Left ventricle myocardium inferior (tissue), 1 donor: ENCODE measurements around the gene HSPA1L. TPM values are rescaled to one million over a fixed set of nuclear protein-coding genes. Genes with fewer than 3 reads are reported as not detected.
"Not testable (repeated sequence)": the region's sequence is repeated elsewhere in the genome, so short reads cannot be mapped to it uniquely, and the experiment has no call there.

Experiments used
- DNase-seq: peaks from one replicate; pipeline ENCODE4 v3.0.0-alpha.2; 2020
- H3K27ac ChIP-seq: fragments of 200-600 bp; replicated peaks from 2 replicates; pipeline ENCODE4 v1.8.0; 2021
- H3K27me3 ChIP-seq: fragments of 200-600 bp; 2 replicates; pipeline ENCODE4 v1.8.0; 2021; ENCODE audit warnings: low read depth
- H3K36me3 ChIP-seq: fragments of 200-600 bp; 2 replicates; pipeline ENCODE4 v1.8.0; 2021
- H3K4me1 ChIP-seq: fragments of 200-600 bp; 2 replicates; pipeline ENCODE4 v1.8.0; 2021
- H3K4me3 ChIP-seq: fragments of 200-600 bp; 2 replicates; pipeline ENCODE4 v1.8.0; 2021; ENCODE audit warnings: mild to moderate bottlenecking, moderate library complexity
- H3K9me3 ChIP-seq: fragments of 200-600 bp; replicated peaks from 2 replicates; pipeline ENCODE4 v1.8.0; 2021
- intact Hi-C: fragments of 100-400 bp; cut with micrococcal nuclease; formaldehyde crosslinking; loops from one replicate; pipeline ENCODE4 v1.11.0; 2022
- total RNA-seq: library from RNA; stranded (reverse); fragmentation: NEBNext Ultra II Directional; extraction: Animal tissue kit (Norgen Biotek cat#: 25700); gene quantifications from one replicate; pipeline ENCODE4 v1.2.1, GENCODE V29; 2021
- TF ChIP-seq, protein P1 (sequence below): fragments of 200-600 bp; IDR thresholded peaks from 2 replicates; pipeline ENCODE4 v1.8.0; 2021; ENCODE audit warnings: antibody characterized with exemption, mild to moderate bottlenecking, borderline replicate concordance
- donor health status: DM: no; HTN: yes; CAD: no; lungs with severe emphysema.

The HSPA1L gene
- total RNA-seq, 1 donor from 2014 or later: 2.2 TPM

DNA sequence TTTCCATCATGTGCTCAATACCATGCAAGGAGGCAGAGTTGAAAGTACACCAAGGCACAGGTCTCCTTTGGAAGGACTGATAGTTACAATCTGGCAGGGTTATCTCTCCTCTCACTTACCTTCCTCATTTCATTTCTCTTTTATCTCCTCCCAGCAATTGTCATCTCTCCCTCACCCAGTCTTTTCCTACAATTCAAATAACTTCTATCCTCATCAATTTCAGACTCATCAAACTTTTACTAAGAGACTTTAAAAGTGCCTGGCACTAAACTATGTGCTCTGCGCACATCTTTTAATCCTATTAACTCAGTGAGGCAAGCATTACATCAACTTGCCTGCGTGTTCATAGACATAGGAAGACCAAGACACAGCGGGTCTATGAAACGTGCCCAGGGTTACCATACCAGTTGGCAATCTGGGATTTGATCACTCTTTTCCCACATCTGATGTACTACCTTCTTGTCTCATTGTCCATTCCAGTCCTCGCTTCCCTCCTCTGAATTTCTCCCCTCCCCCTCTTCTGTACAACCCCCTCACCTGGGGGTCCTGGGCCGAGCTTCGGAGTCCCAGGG lies 20.7 kb downstream of the HSPA1L start:
- intact Hi-C loops: no loop called here
- DNase-seq: no peak
- H3K4me3 ChIP-seq: peak overlapping the region; percentile 99
- TF ChIP-seq, protein P1, sequence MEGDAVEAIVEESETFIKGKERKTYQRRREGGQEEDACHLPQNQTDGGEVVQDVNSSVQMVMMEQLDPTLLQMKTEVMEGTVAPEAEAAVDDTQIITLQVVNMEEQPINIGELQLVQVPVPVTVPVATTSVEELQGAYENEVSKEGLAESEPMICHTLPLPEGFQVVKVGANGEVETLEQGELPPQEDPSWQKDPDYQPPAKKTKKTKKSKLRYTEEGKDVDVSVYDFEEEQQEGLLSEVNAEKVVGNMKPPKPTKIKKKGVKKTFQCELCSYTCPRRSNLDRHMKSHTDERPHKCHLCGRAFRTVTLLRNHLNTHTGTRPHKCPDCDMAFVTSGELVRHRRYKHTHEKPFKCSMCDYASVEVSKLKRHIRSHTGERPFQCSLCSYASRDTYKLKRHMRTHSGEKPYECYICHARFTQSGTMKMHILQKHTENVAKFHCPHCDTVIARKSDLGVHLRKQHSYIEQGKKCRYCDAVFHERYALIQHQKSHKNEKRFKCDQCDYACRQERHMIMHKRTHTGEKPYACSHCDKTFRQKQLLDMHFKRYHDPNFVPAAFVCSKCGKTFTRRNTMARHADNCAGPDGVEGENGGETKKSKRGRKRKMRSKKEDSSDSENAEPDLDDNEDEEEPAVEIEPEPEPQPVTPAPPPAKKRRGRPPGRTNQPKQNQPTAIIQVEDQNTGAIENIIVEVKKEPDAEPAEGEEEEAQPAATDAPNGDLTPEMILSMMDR: no peak
- H3K27me3 ChIP-seq: no peaks in the 10 kb centered on the region
- peak overlapping the region; percentile 99 for H3K27ac ChIP-seq
- H3K4me1 ChIP-seq: peaks cover 21% of the 10 kb centered on the region
- peaks cover 27% of the 10 kb centered on the region for H3K36me3 ChIP-seq
- no peaks in the 10 kb centered on the region for H3K9me3 ChIP-seq

DNA sequence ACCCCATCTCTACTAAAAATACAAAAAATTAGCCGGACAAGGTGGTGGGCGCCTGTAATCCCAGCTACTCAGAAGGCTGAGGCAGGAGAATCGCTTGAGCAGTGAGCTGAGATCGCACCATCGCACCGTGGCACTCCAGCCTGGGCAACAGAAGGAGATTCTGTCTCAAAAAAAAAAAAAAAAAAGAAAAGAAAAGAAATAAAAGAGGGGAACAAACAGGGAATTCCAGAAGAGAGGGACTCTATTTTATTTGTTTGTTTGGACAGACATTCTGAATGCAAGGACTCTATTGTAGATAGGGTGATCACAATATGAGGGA lies 21.2 kb downstream of the HSPA1L start:
- H3K27ac ChIP-seq: peak overlapping the region; percentile 99
- intact Hi-C loops, DNase-seq, H3K9me3 ChIP-seq, H3K27me3 ChIP-seq, H3K4me3 ChIP-seq: not testable (repeated sequence)
- H3K4me1 ChIP-seq: peaks cover 21% of the 10 kb centered on the region
- H3K36me3 ChIP-seq: peaks cover 27% of the 10 kb centered on the region

DNA sequence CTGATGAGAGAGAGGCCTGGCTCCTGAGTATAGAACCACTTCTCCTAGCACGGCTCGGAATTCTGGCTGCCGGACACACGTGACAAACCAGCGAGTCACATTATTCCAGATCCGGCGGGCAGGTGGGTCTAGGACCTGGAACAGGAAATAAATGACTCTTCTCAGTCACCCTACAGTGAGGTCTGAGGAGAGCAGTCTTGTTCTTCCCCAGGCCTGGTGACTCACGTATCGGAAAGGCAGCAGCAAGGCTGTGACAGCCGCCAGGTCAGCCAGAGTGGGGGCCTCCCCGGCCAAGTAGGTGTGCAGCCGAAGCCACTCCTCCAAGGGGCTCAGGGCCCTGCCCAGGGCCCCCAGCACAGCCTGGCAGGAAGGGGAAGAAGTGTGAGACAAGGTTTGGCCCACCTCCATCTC lies 22.3 kb downstream of the HSPA1L start:
- TF ChIP-seq, protein P1: no peak
- Histone ChIP-seq H3K36me3 (peaks cover 27% of the 10 kb centered on the region), H3K27ac (no peak overlapping the region), H3K27me3 (no peaks in the 10 kb centered on the region), H3K4me1 (peaks cover 21% of the 10 kb centered on the region), H3K4me3 (no peak overlapping the region), H3K9me3 (no peaks in the 10 kb centered on the region)
- intact Hi-C loops: no loop called here
- DNase-seq: no peak

DNA sequence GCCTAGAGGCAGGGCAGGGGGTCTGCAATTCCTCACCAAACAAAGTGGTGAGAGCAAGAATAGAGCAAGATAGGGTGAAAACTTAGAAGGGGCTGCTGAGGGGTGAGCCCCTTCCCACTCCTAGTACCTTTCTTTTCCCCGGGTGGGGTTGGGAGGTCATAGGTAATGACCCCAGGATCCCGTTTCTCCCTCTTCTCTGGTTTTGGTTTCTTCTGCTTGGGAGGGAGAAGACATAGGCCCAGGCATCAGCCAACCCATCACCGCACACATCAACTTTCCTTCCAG lies 23.1 kb downstream of the HSPA1L start:
- no peak overlapping the region for H3K4me3 ChIP-seq
- TF ChIP-seq, protein P1: no peak
- no peak for DNase-seq
- peaks cover 27% of the 10 kb centered on the region for H3K36me3 ChIP-seq
- no peaks in the 10 kb centered on the region for H3K27me3 ChIP-seq
- intact Hi-C loops: no loop called here
- no peak overlapping the region for H3K27ac ChIP-seq
- H3K9me3 ChIP-seq: no peaks in the 10 kb centered on the region
- H3K4me1 ChIP-seq: peaks cover 21% of the 10 kb centered on the region

DNA sequence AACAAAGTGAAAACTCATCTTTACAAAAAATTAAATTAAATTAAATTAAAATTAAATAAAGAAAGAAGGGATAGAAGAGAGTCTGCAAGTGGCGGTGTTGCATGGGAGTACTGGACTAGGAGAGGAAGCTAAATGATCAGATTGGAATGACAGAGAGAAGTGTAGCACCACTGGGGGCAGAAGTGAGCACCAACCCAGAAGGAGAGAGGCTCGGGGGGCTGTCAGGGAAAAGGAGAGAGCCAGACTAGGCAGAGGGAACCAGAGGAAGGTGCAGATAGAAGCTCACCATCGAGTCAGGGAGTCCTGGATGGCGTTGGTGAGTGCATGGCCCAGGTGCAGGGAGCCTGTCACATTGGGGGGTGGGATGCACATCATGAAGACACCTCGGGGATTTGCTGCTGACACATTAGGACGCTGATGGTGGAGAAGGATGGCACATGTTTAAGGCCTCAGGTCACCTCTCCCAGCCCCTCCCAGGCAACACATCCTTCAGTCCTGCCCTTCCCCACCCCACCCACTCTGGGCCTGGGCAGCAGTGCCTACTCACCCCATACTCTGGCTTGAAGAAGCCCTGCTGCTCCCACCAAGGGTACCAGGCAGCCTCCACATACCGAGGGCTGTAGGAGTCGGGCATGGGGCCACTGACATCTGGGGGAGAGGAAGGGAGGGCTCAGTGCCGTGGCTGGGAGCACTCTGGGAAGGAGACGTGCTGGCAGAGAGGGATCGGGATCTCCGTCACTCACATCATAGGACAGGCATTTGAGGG lies 23.6 kb downstream of the HSPA1L start:
- peaks cover 27% of the 10 kb centered on the region for H3K36me3 ChIP-seq
- H3K27ac ChIP-seq: no peak overlapping the region
- H3K9me3 ChIP-seq: no peaks in the 10 kb centered on the region
- no peak for DNase-seq
- intact Hi-C loops: no loop called here
- TF ChIP-seq, protein P1: peak; percentile 62
- H3K27me3 ChIP-seq: no peaks in the 10 kb centered on the region
- no peak overlapping the region for H3K4me3 ChIP-seq
- H3K4me1 ChIP-seq: peaks cover 21% of the 10 kb centered on the region

DNA sequence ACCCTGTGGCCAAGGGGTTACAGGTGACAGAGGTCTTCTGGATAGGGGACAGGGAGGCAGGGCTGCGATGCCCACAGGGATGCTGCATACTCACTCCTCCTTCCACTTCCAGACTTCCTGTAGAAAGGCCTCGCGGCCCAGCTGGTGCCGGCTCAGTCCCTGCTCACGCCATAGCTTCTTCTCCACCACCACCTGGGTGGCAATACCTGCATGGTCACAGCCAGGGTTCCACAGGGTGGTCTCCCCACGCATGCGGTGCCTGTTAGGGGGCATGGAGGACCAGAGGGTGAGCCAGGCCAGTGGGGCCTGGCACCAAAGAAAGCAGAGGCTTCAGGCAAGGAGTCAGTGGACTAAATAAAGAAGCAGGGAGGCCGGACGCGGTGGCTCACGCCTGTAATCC lies 29.6 kb downstream of the HSPA1L start:
- Histone ChIP-seq H3K27me3 (no peaks in the 10 kb centered on the region), H3K36me3 (peaks cover 54% of the 10 kb centered on the region), H3K4me3 (no peak overlapping the region), H3K27ac (no peak overlapping the region), H3K4me1 (no peaks in the 10 kb centered on the region), H3K9me3 (no peaks in the 10 kb centered on the region)
- intact Hi-C loops: no loop called here
- TF ChIP-seq, protein P1: no peak
- no peak for DNase-seq
